ENCODE data around the gene LBR.

LBR gene

DNA sequence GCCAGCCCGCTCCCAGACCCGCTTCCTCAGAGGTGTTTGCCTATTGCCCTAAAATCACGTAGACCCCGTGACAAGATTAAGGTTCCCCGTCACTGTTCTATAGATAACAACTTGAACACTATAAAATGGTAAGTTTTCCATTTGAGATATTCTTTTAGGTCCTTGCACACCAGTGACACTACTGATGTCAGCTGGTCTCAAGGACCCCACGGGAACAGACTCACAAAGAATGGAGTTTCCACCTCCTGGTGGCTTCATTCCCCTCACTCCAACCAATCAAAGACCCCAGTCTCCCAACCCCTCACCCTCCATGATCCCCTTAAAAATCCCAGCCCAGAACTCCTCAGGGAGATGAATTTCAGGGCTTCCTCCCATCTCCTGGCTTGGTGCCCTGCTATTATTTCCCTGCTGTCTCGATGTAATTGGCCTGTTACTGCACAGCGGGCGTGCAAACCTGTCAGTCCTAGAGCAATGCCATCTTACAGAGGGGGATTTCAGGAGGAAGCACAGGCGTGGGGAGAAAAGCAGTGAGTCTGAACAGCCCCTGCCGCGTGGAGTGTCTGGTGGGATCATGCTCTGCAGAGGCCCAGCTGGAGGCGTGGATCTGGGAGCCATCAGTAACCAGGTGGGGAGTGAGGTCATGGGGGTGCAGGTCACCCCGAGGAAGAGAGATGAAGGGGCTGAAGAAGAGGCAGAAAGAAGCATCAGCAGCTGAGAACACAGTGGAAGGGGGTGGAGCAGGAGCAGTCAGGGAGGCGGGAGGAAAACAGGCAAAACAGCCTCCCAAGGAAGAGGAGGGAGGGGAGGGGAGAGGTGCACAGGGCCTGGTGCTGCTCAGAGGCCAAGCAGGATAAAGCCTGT, 35.1 kb upstream of the LBR start:
- peak; percentile 55 for DNase-seq

DNA sequence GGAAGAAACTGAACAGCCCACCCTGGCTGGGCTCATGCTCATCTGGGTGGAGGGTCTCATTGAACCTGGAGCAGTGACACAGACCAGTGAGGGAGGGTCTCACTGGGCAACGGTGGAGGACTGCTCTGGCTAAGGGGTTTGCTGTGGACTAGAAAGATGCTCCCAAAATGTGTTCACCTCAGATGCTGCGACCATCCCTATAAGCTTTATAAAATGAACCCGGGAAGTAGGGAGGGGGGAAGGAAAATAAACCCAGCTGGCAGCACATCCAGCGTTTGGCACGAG, 34.5 kb upstream of the LBR start:
- DNase-seq, result peak; percentile 48

DNA sequence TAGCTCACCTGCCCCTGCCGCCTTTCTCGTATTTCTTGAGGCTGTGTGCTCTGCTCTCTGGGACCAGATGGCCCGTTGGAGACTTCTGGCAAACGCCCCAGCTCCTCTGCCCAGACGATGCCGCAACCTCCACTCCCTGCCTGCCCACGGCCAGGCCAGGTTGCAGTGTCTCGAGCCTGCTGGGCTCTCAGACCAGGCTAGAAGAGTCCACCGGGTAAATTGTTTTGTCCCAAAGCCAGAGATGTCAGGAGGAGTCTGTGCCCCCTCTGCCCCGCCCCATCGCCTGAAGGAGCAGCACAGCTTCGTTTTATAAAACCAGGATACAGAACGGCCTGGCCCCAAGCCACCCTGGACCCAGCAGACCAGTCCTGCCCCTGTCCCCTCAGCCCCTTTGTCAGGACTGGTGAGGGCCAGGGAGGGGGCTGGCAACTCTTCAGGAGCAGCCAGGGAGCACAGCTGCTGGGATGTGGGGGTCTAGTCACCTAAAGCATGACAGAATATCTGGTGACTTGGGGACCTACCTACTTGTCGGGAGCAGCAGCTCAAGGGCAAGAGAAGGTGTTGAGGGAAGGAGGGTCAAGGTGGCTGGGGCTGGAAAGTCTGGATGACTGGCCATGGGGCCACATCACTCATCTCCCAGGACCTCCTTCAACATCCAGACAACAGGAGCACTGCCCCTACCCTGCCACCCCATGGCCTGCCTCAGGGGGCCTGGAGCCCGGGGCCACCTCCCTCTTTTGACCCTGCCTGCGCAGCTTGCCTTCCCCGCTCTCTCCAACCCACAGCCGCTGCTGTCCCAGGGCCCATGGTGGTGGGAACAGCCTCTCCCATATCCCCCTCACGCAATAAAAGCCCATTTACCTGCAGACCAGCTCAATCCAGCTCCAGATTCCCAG, 33.9 kb upstream of the LBR start:
- peak; percentile 74 for DNase-seq

GRCh38 chr1:225460737-225461532, 33.1 kb upstream of the LBR start:
- DNase-seq, result no peak

- no peak for DNase-seq
Measured at GRCh38 chr1:225460021-225460736, 32.3 kb upstream of the LBR start.

DNA sequence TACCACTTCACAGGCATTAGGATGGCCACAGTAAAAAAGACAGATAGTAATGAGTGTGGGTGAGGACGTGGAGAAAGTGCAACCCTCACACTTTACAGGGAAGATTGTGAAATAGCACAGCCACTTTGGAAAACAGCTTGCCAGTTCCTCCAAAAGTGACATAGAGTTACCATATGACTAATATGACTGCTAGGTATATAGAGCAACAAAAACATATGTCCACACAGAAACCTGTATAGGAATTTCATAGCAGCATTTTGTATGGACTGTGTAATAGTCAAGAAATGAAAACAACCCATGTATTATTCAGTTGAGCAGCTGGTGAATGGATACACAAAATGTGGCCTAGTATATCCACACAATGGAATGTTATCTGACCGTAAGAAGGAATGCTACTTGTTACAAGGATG, 30.4 kb upstream of the LBR start:
- no peak for DNase-seq

DNA sequence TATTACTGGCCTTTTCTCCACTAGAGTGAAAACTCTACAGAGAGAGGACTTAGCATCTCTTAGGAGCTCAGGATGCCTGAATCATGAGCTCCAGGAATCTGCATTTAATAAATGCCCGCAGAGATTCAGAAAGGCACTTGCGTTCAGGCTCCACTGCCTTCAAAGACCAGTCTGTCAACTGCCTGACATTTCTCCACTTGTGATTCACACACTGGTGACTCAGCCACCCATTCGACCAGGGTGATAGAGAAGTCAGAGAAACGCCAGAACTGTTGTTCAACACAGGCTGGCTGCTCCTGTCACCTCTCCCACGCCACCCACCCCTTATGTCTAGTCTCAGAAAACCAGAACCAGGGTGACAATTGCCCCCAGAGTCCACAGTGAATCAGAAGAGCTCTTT, 26.9 kb upstream of the LBR start:
- no peak for DNase-seq

GRCh38 chr1:225453797-225454648, 26.2 kb upstream of the LBR start:
- DNase-seq, result no peak

GRCh38 chr1:225451840-225452515, 24.1 kb upstream of the LBR start:
- no peak for DNase-seq

GRCh38 chr1:225451340-225451739, 23.5 kb upstream of the LBR start:
- no peak for DNase-seq

DNA sequence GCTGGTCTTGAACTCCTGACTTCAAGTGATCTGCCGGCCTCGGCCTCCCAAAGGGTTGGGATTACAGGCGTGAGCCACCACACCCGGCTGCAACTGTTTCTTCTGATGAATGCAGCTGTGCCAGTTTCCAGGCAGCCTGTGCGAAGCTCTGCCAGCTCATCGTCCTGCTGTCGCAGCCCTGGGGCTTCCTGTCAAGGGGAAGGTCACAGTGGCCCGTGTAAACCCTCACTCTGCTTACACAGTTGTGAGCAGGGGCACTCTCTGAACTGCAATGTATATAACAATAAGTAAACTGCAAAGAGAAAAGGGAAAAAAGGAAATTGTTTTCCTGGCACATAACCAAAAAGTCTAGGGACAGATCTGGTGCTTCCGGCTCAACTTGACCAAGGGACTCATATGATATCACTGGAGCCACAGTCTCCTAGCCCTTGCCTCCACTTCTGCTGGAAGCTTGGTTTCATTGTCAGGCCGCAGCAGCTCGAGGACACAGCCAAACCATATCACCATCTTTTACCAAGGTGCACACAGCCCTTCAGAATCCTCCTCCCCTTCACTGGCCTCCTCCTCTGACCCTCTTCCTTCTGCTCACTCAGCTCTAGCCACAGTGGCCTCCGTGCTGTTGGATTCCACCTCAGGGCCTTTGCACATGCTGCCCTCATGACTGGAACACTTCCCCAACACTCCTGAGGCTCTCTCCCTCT, 22.8 kb upstream of the LBR start:
- no peak for DNase-seq

DNA sequence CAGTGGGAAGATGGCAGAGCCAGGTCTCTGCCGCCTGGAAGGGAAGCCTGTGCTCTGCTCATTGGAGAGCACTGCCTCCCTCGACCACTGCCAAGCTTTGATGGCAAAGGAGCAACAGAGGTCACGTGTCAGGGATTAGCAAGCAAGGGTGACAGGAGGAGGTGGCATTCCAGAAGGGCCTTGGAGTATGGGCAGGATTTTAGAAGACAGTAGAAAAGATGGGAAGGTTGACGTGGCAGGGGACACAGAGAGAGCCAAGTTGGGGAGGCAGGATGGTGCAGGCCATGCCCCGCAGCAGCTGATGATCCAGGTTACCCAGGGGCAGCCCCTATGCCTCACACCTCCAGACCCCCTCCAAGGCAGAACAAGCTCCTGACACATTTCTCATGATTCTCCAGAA, 21.9 kb upstream of the LBR start:
- DNase-seq, result no peak

DNA sequence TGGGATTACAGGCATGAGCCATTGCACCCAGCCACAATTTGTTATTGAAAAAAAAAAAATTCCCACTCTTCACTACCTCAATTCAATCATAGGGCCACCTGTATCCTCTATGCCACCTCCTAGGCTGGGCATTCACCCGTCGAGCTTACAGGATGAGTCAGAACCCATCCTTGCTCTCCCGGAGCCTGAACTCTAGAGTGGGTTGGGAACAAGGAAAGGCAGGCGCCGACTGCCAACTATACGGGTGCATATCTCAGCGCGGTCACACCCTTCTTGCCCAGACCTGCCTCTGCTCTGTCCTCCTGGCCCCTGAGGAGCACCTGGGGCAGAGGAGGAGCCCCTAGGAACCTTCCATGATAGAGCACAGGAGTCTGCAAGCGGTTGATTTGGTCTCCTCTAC, 21.4 kb upstream of the LBR start:
- no peak for DNase-seq

- no peak for DNase-seq
Measured at GRCh38 chr1:225448146-225448805, 20.4 kb upstream of the LBR start.

DNA sequence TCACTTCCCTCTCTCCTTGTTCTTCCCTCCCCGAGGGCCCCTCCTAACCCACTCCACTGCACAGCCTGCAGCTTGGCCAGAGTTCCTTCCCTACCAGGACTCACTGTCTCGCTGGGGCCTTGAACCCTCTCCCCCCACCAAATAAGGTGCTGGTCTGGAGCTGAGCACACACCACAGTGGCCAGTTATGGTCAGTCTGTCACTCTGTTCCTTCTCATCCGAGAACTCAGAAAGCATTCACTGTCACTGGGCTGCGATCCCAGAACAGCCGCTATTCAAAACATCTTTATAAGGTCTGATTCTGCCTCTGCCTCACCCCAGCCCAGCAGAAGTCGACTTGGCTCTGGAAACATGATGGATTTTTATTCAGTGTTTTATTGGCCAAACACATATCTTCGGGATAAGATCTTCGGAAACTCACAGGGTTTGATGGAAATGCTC, 19.8 kb upstream of the LBR start:
- no peak for DNase-seq

DNA sequence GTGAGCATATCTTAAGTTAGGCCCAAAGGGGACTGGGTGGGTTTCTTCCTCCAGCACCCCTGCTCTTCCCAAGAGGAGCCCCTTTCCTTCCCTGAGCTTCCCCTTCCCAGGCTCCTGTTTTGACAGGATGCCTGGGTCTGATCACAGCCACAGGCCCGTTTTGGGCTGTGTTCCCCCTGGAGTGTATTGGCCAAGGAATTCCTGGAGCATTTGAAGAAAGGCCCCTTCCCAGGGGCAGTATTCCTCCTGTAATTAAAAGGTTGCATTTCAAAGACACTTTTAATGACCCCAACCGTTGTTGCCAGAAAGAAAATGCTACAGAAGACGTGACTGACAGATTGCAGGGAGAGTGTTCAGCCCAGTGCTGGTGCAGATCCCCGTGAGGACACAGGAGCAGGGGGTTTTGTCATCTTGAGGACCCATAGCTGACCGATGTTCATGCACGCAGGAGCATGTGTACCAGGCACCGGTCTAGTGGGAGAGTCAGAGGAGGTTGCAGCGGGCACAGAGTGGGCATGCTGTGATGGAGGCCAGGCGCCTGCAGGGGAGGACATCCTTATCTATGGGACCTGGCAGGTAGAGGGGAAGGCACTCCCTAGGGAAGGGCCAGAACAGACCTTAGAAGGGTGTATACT, 19.3 kb upstream of the LBR start:
- DNase-seq, result no peak

DNA sequence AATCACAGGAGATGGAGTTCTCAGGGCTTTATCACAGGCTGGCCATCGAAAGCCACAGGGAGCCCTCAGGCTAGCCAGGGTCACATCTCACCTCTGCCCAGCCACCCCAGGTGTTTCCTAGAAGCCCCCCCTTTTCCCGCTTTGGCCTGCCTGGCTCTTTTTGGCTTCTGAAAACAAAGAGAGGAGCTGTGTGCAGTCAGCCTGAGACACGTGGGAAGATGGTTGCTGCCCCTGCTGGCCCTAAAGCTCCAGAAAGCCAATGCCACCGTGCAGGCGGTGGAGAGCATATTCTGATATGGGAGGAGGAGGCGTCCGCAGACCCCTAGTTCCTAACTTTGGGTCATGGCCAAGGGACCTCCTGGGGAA, 18.7 kb upstream of the LBR start:
- DNase-seq, result no peak

DNA sequence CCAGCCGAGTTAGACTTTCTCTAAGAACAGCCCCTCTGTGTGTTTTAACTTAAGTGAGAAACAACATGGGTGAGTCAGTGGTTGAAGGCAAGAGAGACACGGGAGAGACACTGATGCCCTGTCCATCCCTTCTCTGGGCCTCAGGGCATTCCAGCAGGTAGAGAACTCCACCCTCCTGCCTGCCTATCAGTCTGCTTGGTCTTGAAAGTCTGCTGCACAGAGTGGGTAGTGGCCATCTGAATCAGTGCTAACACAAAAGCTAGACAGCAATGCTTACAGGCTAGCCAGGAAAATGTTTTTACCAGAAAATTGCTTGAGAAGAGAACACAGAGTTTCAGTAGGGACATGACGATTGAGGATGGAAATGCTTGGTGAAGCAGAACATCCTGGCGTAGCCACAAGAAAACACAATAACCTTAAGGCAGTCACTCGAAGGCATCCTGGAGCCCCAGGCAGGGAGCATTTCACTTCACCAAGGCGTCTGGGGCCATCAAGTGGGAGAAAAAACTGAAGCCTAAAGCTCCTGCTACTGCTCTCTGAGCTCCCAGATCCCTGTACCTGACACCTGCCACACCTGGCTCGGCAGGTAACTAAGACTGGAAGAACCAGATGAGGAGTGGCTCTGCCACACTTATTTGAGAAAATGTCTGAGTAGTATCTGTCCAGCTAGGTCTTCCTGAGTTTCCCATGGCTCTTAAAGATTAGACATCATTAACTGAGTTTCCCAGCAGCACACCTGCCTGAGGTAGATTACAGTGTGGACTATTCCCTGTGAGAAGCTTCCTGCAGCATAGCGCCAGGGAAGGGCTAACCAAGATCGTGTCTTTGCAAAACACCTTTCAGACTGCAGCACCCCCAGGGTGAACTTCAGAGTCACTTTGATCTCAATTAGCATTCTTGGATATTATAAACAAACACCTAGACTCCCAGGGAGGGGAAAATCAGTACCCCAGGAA, 18.1 kb upstream of the LBR start:
- no peak for DNase-seq
